ENCODE measurements around the gene GSAP.
"Not testable (repeated sequence)": the region's sequence is repeated elsewhere in the genome, so short reads cannot be mapped to it uniquely, and the experiment has no call there.

Gene GSAP

GRCh38 chr7:77415823-77416620 lies at the start of gene GSAP:
Gene GSAP (minus strand): TSS chr7:77416349. CDS start chr7:77416321, 28 bp downstream.
- DNase-seq (ENCODE audit: insufficient read length, low spot score) = no peak
- no peak for FAIRE-seq

GRCh38 chr7:77465256-77465655 lies 49.1 kb upstream of the GSAP start:
- FAIRE-seq (no peak), DNase-seq (ENCODE audit: insufficient read length, low spot score) (no peak)

GRCh38 chr7:77464589-77464988 lies 48.4 kb upstream of the GSAP start:
- DNase-seq (ENCODE audit: insufficient read length, low spot score) (no peak), FAIRE-seq (no peak)

- not testable (repeated sequence) for DNase-seq (ENCODE audit: insufficient read length, low spot score); FAIRE-seq
Observed at GRCh38 chr7:77463632-77464031, 47.5 kb upstream of the GSAP start.

GRCh38 chr7:77461842-77462241 lies 45.7 kb upstream of the GSAP start:
- FAIRE-seq = no peak

GRCh38 chr7:77461246-77461645 lies 45.1 kb upstream of the GSAP start:
- DNase-seq (ENCODE audit: insufficient read length, low spot score) (no peak), FAIRE-seq (no peak)

More at GRCh38 chr7:77461842-77462241, 45.7 kb upstream of the GSAP start:
- no peak for DNase-seq (ENCODE audit: insufficient read length, low spot score)

- FAIRE-seq (no peak), DNase-seq (ENCODE audit: insufficient read length, low spot score) (no peak)
Observed at GRCh38 chr7:77460057-77460486, 43.9 kb upstream of the GSAP start.

- FAIRE-seq = no peak
Observed at GRCh38 chr7:77459311-77459726, 43.2 kb upstream of the GSAP start.

GRCh38 chr7:77458786-77459185 lies 42.6 kb upstream of the GSAP start:
- FAIRE-seq (no peak), DNase-seq (ENCODE audit: insufficient read length, low spot score) (no peak)

More at GRCh38 chr7:77459311-77459726, 43.2 kb upstream of the GSAP start:
- no peak for DNase-seq (ENCODE audit: insufficient read length, low spot score)

- no peak for FAIRE-seq
- no peak for DNase-seq (ENCODE audit: insufficient read length, low spot score)
Observed at GRCh38 chr7:77457779-77458178, 41.6 kb upstream of the GSAP start.

GRCh38 chr7:77456696-77457095 lies 40.5 kb upstream of the GSAP start:
- no peak for DNase-seq (ENCODE audit: insufficient read length, low spot score)
- no peak for FAIRE-seq

- FAIRE-seq (no peak), DNase-seq (ENCODE audit: insufficient read length, low spot score) (no peak)
Observed at GRCh38 chr7:77455321-77455720, 39.2 kb upstream of the GSAP start.

- DNase-seq (ENCODE audit: insufficient read length, low spot score) (no peak), FAIRE-seq (no peak)
Observed at GRCh38 chr7:77454802-77455201, 38.7 kb upstream of the GSAP start.

- FAIRE-seq = no peak
- no peak for DNase-seq (ENCODE audit: insufficient read length, low spot score)
Observed at GRCh38 chr7:77453531-77453930, 37.4 kb upstream of the GSAP start.

- DNase-seq (ENCODE audit: insufficient read length, low spot score); FAIRE-seq: not testable (repeated sequence)
Observed at GRCh38 chr7:77451950-77452349, 35.8 kb upstream of the GSAP start.

GRCh38 chr7:77450613-77451012 lies 34.5 kb upstream of the GSAP start:
- no peak for FAIRE-seq
- no peak for DNase-seq (ENCODE audit: insufficient read length, low spot score)

- DNase-seq (ENCODE audit: insufficient read length, low spot score) (no peak), FAIRE-seq (no peak)
Observed at GRCh38 chr7:77450054-77450453, 33.9 kb upstream of the GSAP start.

- no peak for FAIRE-seq
- DNase-seq (ENCODE audit: insufficient read length, low spot score) = no peak
Observed at GRCh38 chr7:77447616-77448015, 31.5 kb upstream of the GSAP start.

- no peak for FAIRE-seq
- no peak for DNase-seq (ENCODE audit: insufficient read length, low spot score)
Observed at GRCh38 chr7:77444123-77444522, 28.0 kb upstream of the GSAP start.

- FAIRE-seq = no peak
- DNase-seq (ENCODE audit: insufficient read length, low spot score) = no peak
Observed at GRCh38 chr7:77443042-77443441, 26.9 kb upstream of the GSAP start.

- no peak for FAIRE-seq
Observed at GRCh38 chr7:77442636-77443035, 26.5 kb upstream of the GSAP start.

GRCh38 chr7:77441046-77441445 lies 24.9 kb upstream of the GSAP start:
- DNase-seq (ENCODE audit: insufficient read length, low spot score) = no peak
- no peak for FAIRE-seq

More at GRCh38 chr7:77442636-77443035, 26.5 kb upstream of the GSAP start:
- DNase-seq (ENCODE audit: insufficient read length, low spot score) = no peak

Data from HTR-8/SVneo (cell line).